Stimulated activated CD4-positive, alpha-beta T cell treated with anti-CD3 and anti-CD28 coated beads, Interleukin-2, amount 100 ng/mL, for 48 hours (primary cell): ENCODE data around the gene GDPD3.
"Not testable (repeated sequence)": the region's sequence is repeated elsewhere in the genome, so short reads cannot be mapped to it uniquely, and the experiment has no call there.

Experiments used
- DNase-seq, 2 donors: peaks; one replicate each; pipeline ENCODE4 v3.0.0-alpha.2; 2020

Gene GDPD3

GRCh38 chr16:30122604-30123160 is 9.3 kb upstream of the GDPD3 start:
- DNase-seq = no peak

- DNase-seq = no peak
Observed at GRCh38 chr16:30121741-30122571, 8.6 kb upstream of the GDPD3 start.

- DNase-seq = no peak
Observed at GRCh38 chr16:30120340-30121105, 7.2 kb upstream of the GDPD3 start.

DNA sequence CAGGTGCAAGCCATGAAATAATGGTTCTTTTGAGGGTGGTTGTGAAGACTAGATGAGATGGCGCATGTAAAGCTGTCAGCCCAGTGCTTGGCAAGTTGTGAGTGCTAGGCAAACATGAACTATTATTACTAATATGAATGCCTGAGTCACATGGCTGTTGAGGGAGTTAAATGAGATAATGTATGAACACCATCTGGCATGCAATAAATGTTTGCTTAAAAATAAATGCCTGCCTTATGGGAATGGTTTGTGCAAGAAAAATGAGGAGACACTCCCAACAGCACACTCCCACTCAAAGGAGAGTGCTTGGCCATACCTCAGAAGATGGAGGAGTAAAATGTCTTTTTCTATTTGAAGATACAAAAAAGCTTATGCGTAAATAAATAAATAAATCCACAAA is 6.1 kb upstream of the GDPD3 start:
- no peak for DNase-seq

DNA sequence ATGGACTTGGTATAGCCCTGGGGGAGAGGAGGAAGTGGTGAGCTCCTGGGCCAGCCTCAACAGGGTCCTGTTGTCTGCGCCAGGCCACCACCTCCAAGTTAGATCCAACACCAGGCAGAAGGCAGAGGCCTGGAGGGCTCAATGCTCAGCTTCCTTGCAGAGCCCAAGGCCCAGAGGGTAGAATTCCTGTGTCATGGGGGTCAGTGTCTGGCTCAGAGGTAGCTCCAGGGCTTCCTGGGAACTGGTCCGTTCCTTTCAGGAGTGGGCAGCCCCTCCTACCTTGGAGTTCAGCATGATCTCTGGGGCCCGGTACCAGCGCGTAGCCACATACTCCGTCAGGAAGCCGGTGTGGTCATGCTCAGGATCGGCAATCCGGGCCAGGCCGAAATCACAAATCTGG is 4.4 kb upstream of the GDPD3 start:
- no peak for DNase-seq

GRCh38 chr16:30116291-30117207 is 3.2 kb upstream of the GDPD3 start:
- no peak for DNase-seq

GRCh38 chr16:30115238-30115637 is 1.9 kb upstream of the GDPD3 start:
- no peak for DNase-seq

GRCh38 chr16:30114833-30115232 is 1.5 kb upstream of the GDPD3 start:
- not testable (repeated sequence) for DNase-seq

DNA sequence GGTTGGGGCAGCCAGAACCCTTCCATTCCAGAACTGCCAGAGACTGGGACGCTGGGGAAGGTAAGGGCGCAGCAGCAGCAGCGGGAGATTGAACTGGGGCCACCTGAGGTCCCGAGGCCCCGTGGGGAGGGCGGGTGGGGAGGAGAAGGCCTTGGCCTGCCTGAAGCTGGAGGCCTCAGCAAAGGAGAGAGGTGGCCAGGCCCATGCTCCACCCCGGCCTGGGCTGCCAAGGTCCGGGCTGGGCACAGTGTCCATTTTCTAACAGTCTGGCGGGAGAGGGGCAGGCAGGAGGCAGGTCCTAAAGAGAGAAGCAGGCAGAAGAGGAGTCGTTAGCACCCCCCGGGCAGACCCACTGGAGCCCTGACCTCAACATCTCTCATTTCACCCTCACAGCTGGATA is 1.1 kb upstream of the GDPD3 start:
- no peak for DNase-seq

DNA sequence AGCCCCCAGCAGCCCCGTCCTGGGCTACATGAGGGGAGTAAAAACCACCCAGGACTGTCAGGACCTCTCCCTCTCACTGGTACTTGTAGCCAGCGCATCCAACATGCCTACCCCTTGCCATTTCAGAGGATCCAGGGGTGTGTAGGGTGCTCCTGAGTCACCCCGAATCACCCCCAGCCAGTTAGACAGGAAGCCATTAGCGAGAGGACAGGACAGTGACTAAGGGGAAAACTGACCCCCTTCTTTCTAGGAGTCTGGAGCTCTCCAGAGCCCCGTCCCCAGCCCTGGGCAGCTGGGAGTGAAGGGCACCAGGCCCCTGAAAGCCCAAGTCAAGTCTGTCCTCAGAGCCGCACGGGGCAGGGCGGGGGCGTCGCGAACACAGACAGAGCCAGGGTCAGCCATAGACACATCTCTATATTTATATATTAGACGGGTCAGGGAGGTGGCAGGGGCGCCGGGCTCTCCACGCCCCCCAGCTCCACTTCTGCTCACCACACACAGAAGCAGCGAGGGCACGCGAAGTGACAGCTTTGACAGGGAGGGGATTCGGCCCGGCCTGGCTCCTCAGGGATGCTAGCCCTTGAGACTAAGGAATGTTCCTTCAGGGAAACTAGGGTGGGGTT is 485 bp upstream of the GDPD3 start:
- DNase-seq = no peak

DNA sequence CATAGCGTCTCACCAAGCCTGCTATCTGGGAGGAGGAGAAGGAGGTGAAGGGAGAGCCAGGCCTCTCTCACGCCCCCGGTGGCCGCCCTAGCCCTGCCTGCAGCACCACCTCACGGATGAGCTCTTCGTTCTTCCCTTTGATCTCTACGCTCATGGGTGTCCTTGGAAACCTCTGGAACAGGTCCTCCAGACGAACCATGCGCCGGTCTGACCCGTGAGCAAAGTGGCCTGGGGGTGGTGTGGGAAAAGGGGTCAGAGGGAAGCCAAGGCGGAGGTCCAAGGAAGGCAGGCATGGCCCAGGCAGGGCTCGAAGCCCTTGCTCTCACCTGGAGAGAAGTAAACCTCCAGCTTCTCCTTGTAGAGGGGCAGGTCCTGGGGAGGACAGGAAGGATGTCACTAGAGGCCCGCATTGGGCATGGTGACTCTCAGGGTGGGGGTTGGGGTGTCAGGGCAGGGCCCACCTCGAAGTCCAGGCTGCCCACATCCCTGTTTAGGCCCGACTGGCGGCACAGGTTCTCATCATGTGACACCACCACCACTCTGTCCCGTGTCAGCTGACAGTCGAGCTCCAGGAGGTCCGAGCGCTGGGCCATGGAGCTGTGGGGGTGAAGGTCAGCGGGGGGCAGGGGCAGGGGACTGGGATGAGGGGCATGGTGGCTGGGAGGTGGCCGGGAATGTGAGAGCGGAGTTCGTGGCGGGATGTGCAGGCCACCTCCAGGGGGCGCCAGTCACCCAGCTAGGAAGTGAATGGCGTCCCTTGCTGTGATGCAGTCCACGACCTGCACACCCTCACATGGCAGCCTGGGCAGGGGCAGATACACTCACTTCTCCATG is 923 bp downstream of the GDPD3 start:
- DNase-seq = peak; percentile 74

GRCh38 chr16:30110661-30111060 is 2.7 kb downstream of the GDPD3 start:
- DNase-seq = no peak

- DNase-seq = no peak
Observed at GRCh38 chr16:30108059-30108850, 5.1 kb downstream of the GDPD3 start.

GRCh38 chr16:30104492-30104891 is 8.8 kb downstream of the GDPD3 start:
- DNase-seq = no peak

DNA sequence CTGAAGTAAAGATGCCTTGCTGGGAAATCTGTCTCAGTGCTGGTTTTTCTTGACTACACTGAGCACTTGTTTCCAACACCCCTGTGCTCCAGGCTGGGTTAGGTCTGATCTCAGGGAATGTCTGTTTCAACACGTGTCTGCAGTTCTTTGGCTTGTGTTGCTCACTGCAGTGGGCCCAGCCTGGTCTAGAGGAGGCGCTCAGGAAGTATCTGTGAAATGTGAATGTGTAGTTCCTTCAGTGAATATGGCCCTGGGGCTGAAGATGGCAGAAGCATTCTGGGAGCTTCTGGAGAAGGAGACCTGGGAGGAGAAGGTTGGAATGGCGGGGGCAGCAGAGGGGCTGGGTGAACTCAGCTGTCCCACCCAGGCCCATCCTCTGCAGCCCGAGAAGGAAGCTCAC is 9.2 kb downstream of the GDPD3 start:
- no peak for DNase-seq

DNA sequence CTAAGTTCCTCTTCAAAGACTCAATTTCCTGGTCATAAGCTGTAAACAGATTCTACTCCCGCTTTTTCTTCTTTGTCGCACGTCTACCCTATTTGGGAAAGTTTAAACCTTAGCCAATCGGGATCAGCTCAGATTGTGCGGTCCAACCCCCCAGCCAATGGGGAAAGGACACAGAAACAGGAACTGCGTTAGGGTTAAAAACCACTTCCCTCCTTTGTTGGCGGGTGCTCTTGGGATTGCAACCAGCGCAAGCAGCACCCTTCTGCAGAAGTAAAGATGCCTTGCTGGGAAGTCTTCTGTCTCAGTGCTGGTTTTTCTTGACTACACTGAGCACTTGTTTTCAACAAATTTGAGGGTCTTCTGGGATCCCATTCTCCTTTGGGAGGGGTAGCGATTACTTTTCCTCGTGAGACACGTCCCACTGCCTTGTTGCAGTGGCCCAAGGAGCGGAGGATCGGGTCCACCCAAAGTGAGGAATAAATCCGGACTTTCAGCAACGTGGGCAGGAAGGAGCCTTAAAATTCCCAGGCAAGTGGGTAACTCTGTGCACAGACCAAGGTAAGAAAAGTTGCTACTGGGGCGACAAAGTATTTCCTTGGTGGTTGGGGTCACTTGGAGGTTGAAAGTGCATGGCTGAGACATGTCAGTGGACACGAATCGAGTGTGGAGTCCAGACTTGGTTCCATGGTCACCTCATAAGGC is 16.3 kb downstream of the GDPD3 start:
- no peak for DNase-seq

GRCh38 chr16:30096105-30096861 is 17.1 kb downstream of the GDPD3 start, which contains the start of gene YPEL3:
Gene YPEL3, minus strand, starts transcription at chr16:30096213. Its CDS starts 731 bp downstream, at chr16:30095482.
- peak; percentile 80 to 82 for DNase-seq

GRCh38 chr16:30095166-30096078 is 17.9 kb downstream of the GDPD3 start:
- no peak for DNase-seq
